IPS-20b (cell line): Measurements from ENCODE around the gene RAB34.

Source experiments
- H3K27ac ChIP-seq: one replicate; pipeline ENCODE4 v1.5.1; 2013; ENCODE audit warnings: low read length
- H3K27me3 ChIP-seq: 2 replicates; pipeline ENCODE4 v1.6.1; 2013; ENCODE audit warnings: mild to moderate bottlenecking, low read length, inconsistent platforms; ENCODE audit not compliant: insufficient read depth
- H3K36me3 ChIP-seq: 2 replicates; pipeline ENCODE4 v1.6.1; 2013; ENCODE audit warnings: low read depth, mild to moderate bottlenecking, inconsistent platforms, low read length, moderate library complexity; ENCODE audit not compliant: insufficient read depth
- H3K4me1 ChIP-seq: 2 replicates; pipeline ENCODE4 v1.6.1; 2013; ENCODE audit warnings: mild to moderate bottlenecking, control low read depth, inconsistent platforms, low read length, moderate library complexity; ENCODE audit not compliant: insufficient read depth
- H3K4me3 ChIP-seq: 2 replicates; pipeline ENCODE4 v1.5.1; 2013; ENCODE audit warnings: mild to moderate bottlenecking, low read length, inconsistent platforms
- H3K9ac ChIP-seq: 2 replicates; pipeline ENCODE4 v1.6.1; 2013; ENCODE audit warnings: low read depth, mild to moderate bottlenecking, inconsistent platforms, low read length, moderate library complexity
- H3K9me3 ChIP-seq: 2 replicates; pipeline ENCODE4 v1.6.1; 2013; ENCODE audit warnings: mild to moderate bottlenecking, low read depth, low read length, inconsistent platforms; ENCODE audit not compliant: insufficient read depth

RAB34 gene

GRCh38 chr17:28711723-28712031, 6.0 kb downstream of the RAB34 start, which contains the start of gene PROCA1:
Gene PROCA1 (minus strand): TSS chr17:28711888. CDS start chr17:28711660, 228 bp downstream.
- Histone ChIP-seq H3K9ac (peak within 1 kb of the TSS; percentile 99), H3K4me1 (peaks cover 21% of the 10 kb centered on the region), H3K27me3 (no peaks in the 10 kb centered on the region), H3K9me3 (no peaks in the 10 kb centered on the region), H3K36me3 (peaks cover 31% of the 10 kb centered on the region), H3K27ac (peak within 1 kb of the TSS; percentile 95), H3K4me3 (peak within 1 kb of the TSS; percentile 94)

DNA sequence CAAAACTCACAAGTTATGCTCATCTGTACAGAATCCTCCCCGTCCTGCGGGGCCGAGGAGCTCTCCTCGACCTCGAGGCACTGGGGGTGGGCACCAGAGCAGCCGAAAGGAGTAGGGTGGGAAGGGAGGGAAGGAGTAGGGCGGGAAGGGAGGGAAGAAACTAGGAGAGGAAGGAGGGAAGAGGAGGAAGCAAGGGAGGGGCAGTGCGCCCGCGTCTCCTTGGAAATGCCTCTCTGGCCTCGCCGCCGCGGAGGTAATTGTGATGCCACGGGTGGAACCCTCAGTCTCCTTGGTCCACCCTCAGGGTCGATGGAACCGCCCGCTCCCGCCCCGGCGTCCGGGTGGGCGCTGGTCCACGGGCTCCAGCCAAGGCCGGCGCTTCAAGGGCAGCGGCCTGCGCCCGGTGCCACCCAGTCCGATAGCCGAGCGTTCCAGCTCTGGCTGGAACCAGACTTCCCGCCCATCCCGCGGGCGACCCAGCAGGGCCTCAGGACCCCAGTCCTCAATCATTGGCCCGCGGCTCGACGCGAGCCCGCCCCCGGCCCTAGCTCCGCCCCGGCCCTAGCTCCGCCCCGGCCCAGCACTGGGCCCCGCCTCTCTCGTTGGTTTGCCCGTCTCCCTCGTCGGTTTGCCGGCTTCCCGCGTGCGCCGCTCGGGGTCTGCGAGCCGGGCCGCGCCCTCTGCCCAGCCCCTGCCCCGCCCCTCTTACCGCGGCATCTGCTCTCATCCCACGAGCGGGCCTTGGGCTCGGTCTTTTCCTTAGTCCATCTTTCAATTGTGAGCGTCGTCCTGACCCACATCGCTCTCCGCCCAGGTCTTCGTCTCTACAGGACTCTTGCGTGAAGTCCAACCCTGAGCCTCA, 6.6 kb downstream of the RAB34 start:
- no peaks in the 10 kb centered on the region for H3K9me3 ChIP-seq
- peak overlapping the region; percentile 94 for H3K4me3 ChIP-seq
- H3K27ac ChIP-seq = peak overlapping the region; percentile 95
- peaks cover 17% of the 10 kb centered on the region for H3K4me1 ChIP-seq
- H3K36me3 ChIP-seq = peaks cover 34% of the 10 kb centered on the region
- peak overlapping the region; percentile 99 for H3K9ac ChIP-seq
- H3K27me3 ChIP-seq = no peaks in the 10 kb centered on the region

GRCh38 chr17:28707339-28707720, 10.3 kb downstream of the RAB34 start:
- H3K27ac ChIP-seq = no peak overlapping the region
- no peak overlapping the region for H3K4me3 ChIP-seq
- peaks cover 31% of the 10 kb centered on the region for H3K36me3 ChIP-seq
- H3K4me1 ChIP-seq = peaks cover 5% of the 10 kb centered on the region; the same call in 1 of the 2 replicates
- H3K9me3 ChIP-seq = no peaks in the 10 kb centered on the region
- H3K9ac ChIP-seq = no peak overlapping the region
- H3K27me3 ChIP-seq = no peaks in the 10 kb centered on the region

DNA sequence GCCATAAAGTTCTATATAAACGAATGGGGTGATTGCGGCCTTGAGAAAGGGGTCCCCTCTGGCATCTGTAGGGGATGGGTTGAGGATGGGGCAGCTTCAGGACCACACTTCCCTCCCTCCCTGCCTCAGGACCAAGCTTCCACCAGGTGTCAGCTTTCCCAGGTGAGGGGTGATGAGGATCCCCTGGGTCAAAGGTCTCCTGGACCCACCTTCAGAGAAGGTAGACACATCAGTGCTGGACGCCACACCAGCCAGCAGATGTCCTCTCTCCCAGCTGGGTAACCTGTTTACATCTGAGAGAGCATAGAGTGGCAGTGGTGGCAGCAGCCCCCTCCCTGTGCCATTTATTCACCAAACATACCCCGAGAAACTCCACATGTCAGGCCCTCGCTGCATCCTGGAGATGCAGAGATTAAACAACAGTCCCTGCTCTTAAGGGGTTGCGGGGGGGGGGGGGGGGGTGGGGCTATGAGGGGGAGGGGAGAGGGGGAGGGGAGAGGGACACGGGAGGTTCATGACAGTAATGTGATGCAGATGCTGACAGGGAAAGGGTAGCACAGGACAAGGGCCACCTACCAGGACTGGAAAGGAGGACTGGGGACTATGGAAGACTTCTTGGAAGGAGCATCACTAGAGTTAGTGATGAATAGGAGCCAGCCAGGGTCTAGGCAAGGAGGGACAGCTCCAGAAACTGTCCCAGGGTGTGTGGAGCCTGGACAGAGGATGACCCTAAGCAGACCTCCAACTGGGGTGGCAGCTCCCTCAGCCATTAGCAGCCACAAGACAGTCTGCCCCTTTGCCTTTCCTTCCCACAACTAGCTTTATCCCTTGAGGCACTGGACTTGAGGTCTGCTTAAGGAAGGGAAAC, 11.0 kb downstream of the RAB34 start:
- Histone ChIP-seq H3K27ac (no peak overlapping the region), H3K9me3 (no peaks in the 10 kb centered on the region), H3K27me3 (no peaks in the 10 kb centered on the region), H3K4me3 (no peak overlapping the region), H3K36me3 (peaks cover 38% of the 10 kb centered on the region), H3K4me1 (peaks cover 4% of the 10 kb centered on the region; the same call in 1 of the 2 replicates), H3K9ac (no peak overlapping the region)

- H3K9me3 ChIP-seq = no peaks in the 10 kb centered on the region
Measured at GRCh38 chr17:28705728-28706334, 11.8 kb downstream of the RAB34 start.

DNA sequence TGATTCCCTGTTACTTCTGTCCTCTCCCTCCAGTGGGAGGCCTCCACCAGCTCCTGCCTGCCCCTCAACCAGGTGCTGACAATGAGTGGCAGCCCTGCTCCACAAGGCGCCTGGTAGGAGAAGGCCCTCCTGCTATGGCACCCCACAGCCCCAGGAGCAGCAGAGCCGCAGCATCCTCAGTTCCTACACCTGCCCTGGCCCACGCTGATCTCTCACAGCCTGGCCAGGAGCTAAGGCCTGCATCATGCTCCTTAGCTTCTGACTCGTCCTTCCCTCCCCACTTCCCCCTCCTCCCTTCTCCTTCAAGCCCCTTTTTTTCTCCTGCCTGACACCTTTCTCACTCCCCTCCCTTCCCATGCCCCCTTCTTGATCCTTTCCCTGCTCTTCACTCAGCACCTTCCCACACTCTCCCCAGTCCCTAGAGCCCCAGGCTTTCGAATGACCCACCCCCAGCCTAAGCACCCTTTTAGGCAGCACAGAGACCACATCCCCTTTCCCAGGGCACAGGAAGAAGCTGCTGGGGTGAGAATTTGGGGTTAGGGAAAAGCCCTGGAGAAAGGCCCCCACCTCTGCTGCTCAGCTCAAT, 12.5 kb downstream of the RAB34 start:
- no peaks in the 10 kb centered on the region for H3K27me3 ChIP-seq
- H3K9ac ChIP-seq = no peak overlapping the region
- H3K4me3 ChIP-seq = no peak overlapping the region
- H3K27ac ChIP-seq = no peak overlapping the region
- H3K4me1 ChIP-seq = peaks cover 4% of the 10 kb centered on the region; the same call in 1 of the 2 replicates
- peaks cover 53% of the 10 kb centered on the region for H3K36me3 ChIP-seq
- no peaks in the 10 kb centered on the region for H3K9me3 ChIP-seq

More at GRCh38 chr17:28705728-28706334, 11.8 kb downstream of the RAB34 start:
- H3K9ac ChIP-seq = no peak overlapping the region
- H3K27me3 ChIP-seq = no peaks in the 10 kb centered on the region
- H3K27ac ChIP-seq = no peak overlapping the region
- peaks cover 46% of the 10 kb centered on the region for H3K36me3 ChIP-seq
- H3K4me1 ChIP-seq = peaks cover 4% of the 10 kb centered on the region; the same call in 1 of the 2 replicates
- no peak overlapping the region for H3K4me3 ChIP-seq

DNA sequence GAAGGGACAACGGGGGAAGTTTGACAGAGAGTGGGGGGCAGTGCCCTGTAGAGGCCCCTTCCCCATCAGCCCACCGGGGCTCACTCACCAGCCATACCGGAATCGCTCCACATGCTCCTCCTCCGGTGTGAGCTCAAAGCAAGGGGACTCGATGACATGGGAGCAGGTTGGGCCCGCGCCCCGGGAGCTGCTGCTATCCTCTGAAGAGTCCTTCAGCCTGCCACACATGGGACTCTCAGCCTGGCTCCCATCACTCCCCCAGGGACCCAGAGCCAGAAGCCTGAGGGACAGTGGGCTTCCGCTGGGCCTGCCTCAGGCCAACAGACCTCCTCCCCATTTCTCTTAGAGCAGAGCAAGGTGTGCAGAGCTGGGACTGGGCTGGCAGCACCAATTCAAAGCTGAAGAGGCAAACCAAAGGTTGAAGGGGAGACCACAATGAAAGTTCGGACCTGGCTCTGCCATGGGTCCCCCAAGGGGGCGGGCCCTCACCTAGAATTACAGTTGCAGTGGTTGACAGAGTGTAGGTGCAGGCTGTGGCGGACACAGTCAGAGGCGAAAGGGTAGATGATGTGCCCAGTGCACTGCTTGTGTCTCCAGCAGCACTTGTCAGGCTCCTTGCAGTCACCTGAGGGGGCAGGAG, 13.3 kb downstream of the RAB34 start:
- Histone ChIP-seq H3K9me3 (no peaks in the 10 kb centered on the region), H3K4me3 (no peak overlapping the region), H3K36me3 (peaks cover 61% of the 10 kb centered on the region), H3K9ac (no peak overlapping the region; the same call in 1 of the 2 replicates), H3K4me1 (0 out of 2 replicates have a peak, but pooled peaks cover 4% of the 10 kb centered on the region), H3K27ac (no peak overlapping the region), H3K27me3 (no peaks in the 10 kb centered on the region)

- H3K27me3 ChIP-seq = no peaks in the 10 kb centered on the region
- H3K4me3 ChIP-seq = no peak overlapping the region
- no peak overlapping the region; the same call in 1 of the 2 replicates for H3K9ac ChIP-seq
- no peak overlapping the region for H3K27ac ChIP-seq
- H3K9me3 ChIP-seq = no peaks in the 10 kb centered on the region
- 0 out of 2 replicates have a peak, but pooled peaks cover 4% of the 10 kb centered on the region for H3K4me1 ChIP-seq
- peaks cover 68% of the 10 kb centered on the region for H3K36me3 ChIP-seq
Measured at GRCh38 chr17:28703552-28704218, 14.0 kb downstream of the RAB34 start.

- H3K27ac ChIP-seq = no peak overlapping the region
- no peaks in the 10 kb centered on the region for H3K9me3 ChIP-seq
- H3K9ac ChIP-seq = no peak overlapping the region
- no peaks in the 10 kb centered on the region for H3K27me3 ChIP-seq
- H3K4me3 ChIP-seq = no peak overlapping the region
- H3K4me1 ChIP-seq = 0 out of 2 replicates have a peak, but pooled peaks cover 4% of the 10 kb centered on the region
- H3K36me3 ChIP-seq = peaks cover 77% of the 10 kb centered on the region
Measured at GRCh38 chr17:28702752-28703150, 14.9 kb downstream of the RAB34 start.

DNA sequence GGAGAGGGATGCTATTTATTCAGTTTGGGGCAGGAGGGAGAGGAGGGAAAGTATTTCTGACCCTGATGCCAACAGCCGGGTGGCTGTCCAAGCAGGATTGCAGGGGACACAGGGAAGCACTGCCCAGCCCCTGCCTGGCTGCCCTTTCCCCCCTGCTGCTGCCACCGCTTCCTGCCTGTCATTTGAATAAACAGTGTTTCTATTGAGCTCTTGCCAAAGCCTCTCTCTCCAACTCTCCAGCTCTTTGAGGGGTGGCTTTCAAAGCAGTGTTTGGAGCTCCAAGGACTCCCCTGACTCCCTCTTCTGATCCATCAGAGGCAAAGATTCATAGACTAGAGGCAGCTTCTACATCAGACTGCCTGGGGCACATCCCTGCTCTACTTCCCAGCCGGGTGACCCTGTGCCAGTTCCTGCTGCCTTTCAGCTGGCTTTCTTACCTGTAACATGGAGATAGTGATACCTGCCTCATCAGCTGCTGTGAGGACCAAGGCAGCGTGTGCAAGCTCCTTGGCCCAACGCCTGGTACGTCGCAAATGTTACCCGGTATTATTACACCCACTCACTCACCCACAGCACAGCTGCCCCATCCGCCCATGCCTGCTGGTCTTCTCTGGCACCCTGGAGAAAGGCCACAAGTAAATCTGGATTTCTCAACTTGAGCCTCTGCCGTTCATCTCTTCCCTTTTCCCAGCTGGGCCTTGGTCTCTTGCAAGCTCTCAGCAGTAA, 15.5 kb downstream of the RAB34 start:
- H3K4me3 ChIP-seq = no peak overlapping the region
- no peaks in the 10 kb centered on the region for H3K9me3 ChIP-seq
- no peak overlapping the region for H3K27ac ChIP-seq
- H3K27me3 ChIP-seq = no peaks in the 10 kb centered on the region
- no peak overlapping the region for H3K9ac ChIP-seq
- 0 out of 2 replicates have a peak, but pooled peaks cover 3% of the 10 kb centered on the region for H3K4me1 ChIP-seq
- H3K36me3 ChIP-seq = peaks cover 83% of the 10 kb centered on the region
